ENCODE measurements around the gene DOK7.

GRCh38 chr4:3514221-3514780, 51.2 kb downstream of the DOK7 start:
- TF ChIP-seq, protein P1, sequence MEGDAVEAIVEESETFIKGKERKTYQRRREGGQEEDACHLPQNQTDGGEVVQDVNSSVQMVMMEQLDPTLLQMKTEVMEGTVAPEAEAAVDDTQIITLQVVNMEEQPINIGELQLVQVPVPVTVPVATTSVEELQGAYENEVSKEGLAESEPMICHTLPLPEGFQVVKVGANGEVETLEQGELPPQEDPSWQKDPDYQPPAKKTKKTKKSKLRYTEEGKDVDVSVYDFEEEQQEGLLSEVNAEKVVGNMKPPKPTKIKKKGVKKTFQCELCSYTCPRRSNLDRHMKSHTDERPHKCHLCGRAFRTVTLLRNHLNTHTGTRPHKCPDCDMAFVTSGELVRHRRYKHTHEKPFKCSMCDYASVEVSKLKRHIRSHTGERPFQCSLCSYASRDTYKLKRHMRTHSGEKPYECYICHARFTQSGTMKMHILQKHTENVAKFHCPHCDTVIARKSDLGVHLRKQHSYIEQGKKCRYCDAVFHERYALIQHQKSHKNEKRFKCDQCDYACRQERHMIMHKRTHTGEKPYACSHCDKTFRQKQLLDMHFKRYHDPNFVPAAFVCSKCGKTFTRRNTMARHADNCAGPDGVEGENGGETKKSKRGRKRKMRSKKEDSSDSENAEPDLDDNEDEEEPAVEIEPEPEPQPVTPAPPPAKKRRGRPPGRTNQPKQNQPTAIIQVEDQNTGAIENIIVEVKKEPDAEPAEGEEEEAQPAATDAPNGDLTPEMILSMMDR (IDR thresholded peaks at IDR 0.05): no peak
- no peak for TF ChIP-seq ZFX (IDR thresholded peaks at IDR 0.05; ENCODE audit: borderline replicate concordance)

Measured in 22Rv1 (cell line).